RPMI7951 (cell line): ENCODE results near the gene DENND2C. TPM values are rescaled to one million over a fixed set of nuclear protein-coding genes. Genes with fewer than 3 reads are reported as not detected.

ENCODE experiments used
- DNase-seq: peaks from one replicate; pipeline ENCODE4 v3.0.0-alpha.2; 2012; ENCODE audit warnings: low read depth
- total RNA-seq: library from RNA; depleted of rRNA; stranded (reverse); fragments of >200 nt; shearing (Covaris generic); gene quantifications from 2 replicates; pipeline ENCODE4 v1.2.3, GENCODE V29; 2014; rRNA removed

Gene DENND2C
- total RNA-seq, 1 experiment from 2014 or later, result 0.36 TPM

GRCh38 chr1:114545796-114546195 is 124.1 kb downstream of the DENND2C start:
- no peak for DNase-seq

GRCh38 chr1:114545315-114545714 is 124.5 kb downstream of the DENND2C start:
- DNase-seq, result no peak

- DNase-seq, result no peak
These were observed 129.0 kb downstream of the DENND2C start for GRCh38 chr1:114540821-114541220.

GRCh38 chr1:114540272-114540671 is 129.6 kb downstream of the DENND2C start:
- no peak for DNase-seq

GRCh38 chr1:114536043-114536442 is 133.8 kb downstream of the DENND2C start:
- DNase-seq, result no peak

GRCh38 chr1:114535401-114535800 is 134.4 kb downstream of the DENND2C start:
- no peak for DNase-seq

Other genes starting within 250 kb of the DENND2C start
- 16.1 and 22.3 TPM in 2 replicates for gene TRIM33, start 158.8 kb downstream of the DENND2C start, total RNA-seq
- 81.0 and 82.3 TPM in 2 replicates for gene BCAS2, start 88.4 kb downstream of the DENND2C start, total RNA-seq
- not detected in 2 replicates for gene AMPD1, start 25.5 kb upstream of the DENND2C start, total RNA-seq
- 123 and 140 TPM in 2 replicates for gene NRAS, start 46.7 kb upstream of the DENND2C start, total RNA-seq
- 339 and 465 TPM in 2 replicates for gene CSDE1, start 87.9 kb upstream of the DENND2C start, total RNA-seq
- gene SIKE1, start 110.6 kb upstream of the DENND2C start, total RNA-seq, result 61.9 and 80.6 TPM in 2 replicates
- gene SYCP1, start 184.8 kb upstream of the DENND2C start, total RNA-seq, result not detected in 2 replicates